GM18873 (cell line): ENCODE measurements around the gene TACC2.
"Not testable (repeated sequence)": the region's sequence is repeated elsewhere in the genome, so short reads cannot be mapped to it uniquely, and the experiment has no call there.

Source experiments
- ATAC-seq: cut with Tn5 transposase; IDR thresholded peaks from one replicate; pipeline ENCODE4 v1.9.1; 2021; ENCODE audit warnings: mild to moderate bottlenecking, moderate library complexity, moderate number of reproducible peaks; ENCODE audit not compliant: unreplicated experiment, low FRiP score

Gene TACC2

GRCh38 chr10:122086416-122087240, 97.7 kb downstream of the TACC2 start:
- ATAC-seq: no peak

- no peak for ATAC-seq
These were observed 98.5 kb downstream of the TACC2 start for GRCh38 chr10:122087436-122087835.

- no peak for ATAC-seq
These were observed 100.5 kb downstream of the TACC2 start for GRCh38 chr10:122089311-122090017.

- ATAC-seq: no peak
These were observed 102.8 kb downstream of the TACC2 start for GRCh38 chr10:122091722-122092121.

GRCh38 chr10:122093076-122093475, 104.1 kb downstream of the TACC2 start:
- no peak for ATAC-seq

- not testable (repeated sequence) for ATAC-seq
These were observed 107.2 kb downstream of the TACC2 start for GRCh38 chr10:122096181-122096580.

- ATAC-seq: no peak
These were observed 107.7 kb downstream of the TACC2 start for GRCh38 chr10:122096705-122097104.

GRCh38 chr10:122097935-122098334, 109.0 kb downstream of the TACC2 start:
- no peak for ATAC-seq

- no peak for ATAC-seq
These were observed 110.0 kb downstream of the TACC2 start for GRCh38 chr10:122098924-122099323.

DNA sequence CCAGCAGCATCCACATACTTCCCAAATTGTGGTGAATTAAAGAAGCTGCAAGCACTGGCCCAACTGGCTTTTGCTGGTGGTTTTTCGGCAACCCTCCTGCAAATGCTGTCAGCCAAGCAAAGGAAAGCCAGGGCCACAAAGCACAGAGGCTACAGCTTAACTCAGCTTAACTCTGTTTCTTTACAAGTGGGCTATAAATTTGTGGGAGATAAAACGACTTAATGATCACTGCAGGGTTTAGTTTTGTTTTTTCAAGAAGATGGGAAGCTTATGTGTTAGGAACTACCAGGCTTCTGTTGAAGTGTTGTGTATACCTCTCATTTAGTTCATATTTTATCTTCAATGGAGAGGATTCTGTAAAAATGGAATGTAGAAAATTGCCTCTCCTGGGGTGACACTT, 110.6 kb downstream of the TACC2 start:
- no peak for ATAC-seq

DNA sequence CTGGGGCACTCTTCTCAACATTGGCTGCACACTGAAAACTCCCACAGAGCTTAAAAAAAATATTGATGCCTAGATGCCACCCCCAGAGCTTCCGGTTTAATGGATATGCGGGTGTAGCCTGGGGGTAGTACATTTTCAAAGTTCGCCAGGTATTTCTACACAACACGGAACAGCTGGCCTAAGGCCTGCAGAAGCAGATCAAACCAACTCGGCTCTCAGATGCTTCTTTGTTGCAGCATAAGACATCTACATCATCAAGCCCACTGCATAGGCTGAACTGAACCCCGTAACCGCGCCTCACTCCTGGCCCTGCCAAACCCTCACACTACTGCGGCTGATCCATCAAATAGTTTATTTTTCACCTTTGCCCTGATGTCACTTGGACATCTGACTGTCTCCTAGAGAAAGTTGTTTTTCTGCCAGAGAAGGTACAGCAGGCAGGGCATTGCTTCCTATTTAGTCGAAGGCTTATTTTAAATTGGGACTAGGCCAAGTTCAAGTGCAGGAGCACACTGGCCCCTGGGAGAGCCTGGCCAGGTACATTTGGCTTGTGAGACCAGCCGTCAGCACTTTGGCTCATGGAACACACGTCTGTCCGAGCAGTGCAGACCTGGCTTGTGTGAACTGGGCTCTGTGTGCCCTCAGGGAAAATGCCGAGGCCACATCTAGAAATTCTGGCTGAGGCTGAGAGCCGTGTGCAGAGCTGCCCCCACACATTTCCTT, 113.3 kb downstream of the TACC2 start:
- no peak for ATAC-seq

- ATAC-seq: no peak
These were observed 114.0 kb downstream of the TACC2 start for GRCh38 chr10:122102869-122103525.

- no peak for ATAC-seq
These were observed 114.6 kb downstream of the TACC2 start for GRCh38 chr10:122103592-122103991.

GRCh38 chr10:122108786-122109185, 119.8 kb downstream of the TACC2 start:
- not testable (repeated sequence) for ATAC-seq

DNA sequence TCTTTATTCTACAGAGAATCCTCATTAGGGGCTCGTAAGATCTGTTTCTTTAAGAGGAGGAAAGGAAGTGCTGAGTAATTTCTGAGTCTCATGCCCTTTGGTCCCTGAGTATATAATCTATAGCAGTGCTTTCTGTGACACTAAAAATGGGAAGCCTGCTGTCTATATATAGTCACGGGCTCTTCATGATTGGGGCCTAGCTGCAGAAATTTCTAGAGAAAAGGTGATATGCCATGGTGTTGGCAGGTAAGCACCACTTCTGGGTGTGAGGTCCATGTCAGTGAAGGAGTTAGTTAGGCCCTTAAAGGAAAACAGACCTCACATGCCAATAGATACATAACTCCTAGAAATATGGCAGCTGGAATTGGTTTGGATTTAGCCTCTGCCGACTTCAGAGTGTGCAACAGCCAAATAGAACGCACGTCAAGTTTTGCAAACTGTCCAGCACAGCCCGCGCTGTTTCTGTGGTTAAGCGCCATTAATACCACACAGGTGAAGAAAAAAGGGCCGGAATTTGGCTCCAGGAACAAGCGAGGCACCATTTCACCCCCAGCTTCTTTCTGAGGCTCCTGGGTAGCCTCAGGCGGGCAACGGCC, 123.2 kb downstream of the TACC2 start:
- no peak for ATAC-seq

- ATAC-seq: no peak
These were observed 123.7 kb downstream of the TACC2 start for GRCh38 chr10:122112625-122113160.

GRCh38 chr10:122113161-122113944, 124.4 kb downstream of the TACC2 start:
- no peak for ATAC-seq

DNA sequence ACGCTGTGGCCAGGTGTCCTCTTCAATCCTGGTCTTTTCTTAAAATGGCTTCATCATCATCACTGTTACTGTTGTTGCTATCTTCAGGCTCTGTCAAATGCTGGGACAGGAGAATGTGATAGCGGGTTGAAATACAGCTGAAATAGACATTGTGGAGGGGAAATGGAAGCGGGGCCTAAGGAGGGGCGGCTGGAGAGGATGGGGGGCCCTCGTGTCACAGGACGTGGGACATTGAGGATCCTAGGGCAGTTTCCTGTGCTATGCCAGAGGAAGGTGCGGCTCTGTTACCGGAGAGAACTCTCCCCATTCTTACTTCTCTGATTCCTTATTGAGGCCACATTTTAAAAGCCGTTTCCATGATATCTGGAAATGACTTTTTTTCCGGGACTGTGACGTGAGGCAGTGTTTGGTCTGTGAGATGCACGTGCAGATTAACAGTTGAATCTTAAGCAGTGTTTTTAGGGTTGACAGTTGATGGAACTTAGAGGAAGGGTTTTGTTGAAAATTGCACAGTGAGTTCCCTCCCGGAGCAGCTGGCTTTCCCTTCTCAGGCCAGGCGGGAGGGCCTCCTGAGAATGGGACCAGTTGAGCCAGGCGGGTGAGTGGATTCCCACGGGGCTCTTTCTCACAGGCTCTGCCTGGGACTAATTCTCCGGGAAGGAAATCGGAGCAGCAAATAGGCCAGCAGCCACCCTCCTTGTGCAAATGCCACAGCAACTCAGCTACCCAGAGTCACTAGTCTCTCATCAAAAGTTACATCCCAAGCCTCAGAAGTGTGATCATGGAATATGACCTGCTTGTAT, 125.2 kb downstream of the TACC2 start:
- ATAC-seq: no peak
